Measurements from ENCODE around the gene SEMA3C. TPM values are rescaled to one million over a fixed set of nuclear protein-coding genes. Genes with fewer than 3 reads are reported as not detected.

Gene SEMA3C
- total RNA-seq, 1 donor, result 14.3 TPM

GRCh38 chr7:80752954-80753690 is 165.7 kb downstream of the SEMA3C start:
- DNase-seq (ENCODE audit: low read depth in 2 of 3, low spot score in 2 of 3), result no peak

- DNase-seq (ENCODE audit: low read depth in 2 of 3, low spot score in 2 of 3), result no peak
Observed at GRCh38 chr7:80749270-80749669, 169.6 kb downstream of the SEMA3C start.

GRCh38 chr7:80748363-80749042 is 170.3 kb downstream of the SEMA3C start:
- no peak for DNase-seq (ENCODE audit: low read depth in 2 of 3, low spot score in 2 of 3)

- DNase-seq (ENCODE audit: low read depth in 2 of 3, low spot score in 2 of 3), result no peak
Observed at GRCh38 chr7:80740778-80741545, 177.9 kb downstream of the SEMA3C start.

GRCh38 chr7:80736371-80737125 is 182.3 kb downstream of the SEMA3C start:
- DNase-seq (ENCODE audit: low read depth in 2 of 3, low spot score in 2 of 3), result no peak

GRCh38 chr7:80735330-80735729 is 183.5 kb downstream of the SEMA3C start:
- DNase-seq (ENCODE audit: low read depth in 2 of 3, low spot score in 2 of 3), result no peak

- DNase-seq (ENCODE audit: low read depth in 2 of 3, low spot score in 2 of 3), result no peak
Observed at GRCh38 chr7:80734011-80734410, 184.8 kb downstream of the SEMA3C start.

- no peak for DNase-seq (ENCODE audit: low read depth in 2 of 3, low spot score in 2 of 3)
Observed at GRCh38 chr7:80733333-80733915, 185.4 kb downstream of the SEMA3C start.

GRCh38 chr7:80732630-80733029 is 186.2 kb downstream of the SEMA3C start:
- no peak for DNase-seq (ENCODE audit: low read depth in 2 of 3, low spot score in 2 of 3)

- no peak for DNase-seq (ENCODE audit: low read depth in 2 of 3, low spot score in 2 of 3)
Observed at GRCh38 chr7:80731281-80731680, 187.6 kb downstream of the SEMA3C start.

GRCh38 chr7:80729591-80730320 is 189.1 kb downstream of the SEMA3C start:
- no peak for DNase-seq (ENCODE audit: low read depth in 2 of 3, low spot score in 2 of 3)

- DNase-seq (ENCODE audit: low read depth in 2 of 3, low spot score in 2 of 3), result no peak
Observed at GRCh38 chr7:80726666-80727065, 192.2 kb downstream of the SEMA3C start.

GRCh38 chr7:80725181-80725611 is 193.7 kb downstream of the SEMA3C start:
- no peak for DNase-seq (ENCODE audit: low read depth in 2 of 3, low spot score in 2 of 3)

- no peak for DNase-seq (ENCODE audit: low read depth in 2 of 3, low spot score in 2 of 3)
Observed at GRCh38 chr7:80724249-80724871, 194.5 kb downstream of the SEMA3C start.

- DNase-seq (ENCODE audit: low read depth in 2 of 3, low spot score in 2 of 3), result no peak
Observed at GRCh38 chr7:80722616-80723195, 196.1 kb downstream of the SEMA3C start.

- DNase-seq (ENCODE audit: low read depth in 2 of 3, low spot score in 2 of 3), result no peak
Observed at GRCh38 chr7:80721883-80722615, 196.8 kb downstream of the SEMA3C start.

GRCh38 chr7:80720146-80720545 is 198.7 kb downstream of the SEMA3C start:
- no peak for DNase-seq (ENCODE audit: low read depth in 2 of 3, low spot score in 2 of 3)

- DNase-seq (ENCODE audit: low read depth in 2 of 3, low spot score in 2 of 3), result no peak
Observed at GRCh38 chr7:80719261-80719660, 199.6 kb downstream of the SEMA3C start.

Measured in hematopoietic multipotent progenitor cell (in vitro differentiated cells).